Endothelial cell of hepatic sinusoid (primary cell): Measurements from ENCODE around the gene AIF1.

Experiments used
- in situ Hi-C: cut with HindIII; loops from 2 replicates; pipeline ENCODE4 v1.10.0; 2017; ENCODE audit warnings: low sequenced_read_pairs

The AIF1 gene

DNA sequence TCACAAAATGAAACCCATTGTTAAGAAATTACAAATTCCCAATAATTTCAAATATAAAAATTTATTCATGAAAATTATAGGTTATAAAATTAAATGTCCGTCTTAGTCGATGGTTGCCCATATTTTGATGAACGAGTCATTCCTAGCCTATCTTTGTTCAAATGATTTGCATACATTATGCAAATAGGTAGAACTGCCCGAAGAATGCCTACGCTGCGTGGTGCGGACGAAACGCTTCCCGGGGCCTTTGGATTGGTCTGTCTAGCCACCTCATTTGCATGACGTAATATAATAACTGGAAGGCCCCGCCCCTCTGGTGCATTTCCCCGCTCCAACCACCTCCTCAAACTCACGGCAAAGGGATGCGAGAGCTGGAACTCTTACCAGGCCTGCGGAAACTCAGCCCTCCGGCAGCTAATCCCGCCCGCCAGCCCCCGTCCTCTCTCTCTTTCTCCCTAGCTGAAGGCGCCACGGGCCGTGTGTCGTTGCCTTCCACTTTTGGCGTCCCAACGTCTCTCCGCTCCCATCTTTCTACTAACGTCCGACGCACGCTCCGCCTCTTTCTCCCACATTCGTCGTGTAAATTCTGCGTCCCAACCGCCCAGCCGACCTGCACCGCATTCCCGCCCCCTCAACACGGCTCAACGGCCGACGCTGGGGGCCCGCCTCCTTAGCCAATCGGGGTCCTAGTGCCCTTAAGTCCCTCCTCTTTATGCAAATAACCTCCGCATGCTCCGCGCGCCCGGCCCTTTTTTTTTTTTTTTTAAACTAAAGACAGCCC lies 5.0 kb downstream of the AIF1 start:
- in situ Hi-C loops, result loop anchor here (5.0 kb wide), 2 partner anchors 38 to 78 kb away; partner anchors contain the start of genes DDX39B and LTB

DNA sequence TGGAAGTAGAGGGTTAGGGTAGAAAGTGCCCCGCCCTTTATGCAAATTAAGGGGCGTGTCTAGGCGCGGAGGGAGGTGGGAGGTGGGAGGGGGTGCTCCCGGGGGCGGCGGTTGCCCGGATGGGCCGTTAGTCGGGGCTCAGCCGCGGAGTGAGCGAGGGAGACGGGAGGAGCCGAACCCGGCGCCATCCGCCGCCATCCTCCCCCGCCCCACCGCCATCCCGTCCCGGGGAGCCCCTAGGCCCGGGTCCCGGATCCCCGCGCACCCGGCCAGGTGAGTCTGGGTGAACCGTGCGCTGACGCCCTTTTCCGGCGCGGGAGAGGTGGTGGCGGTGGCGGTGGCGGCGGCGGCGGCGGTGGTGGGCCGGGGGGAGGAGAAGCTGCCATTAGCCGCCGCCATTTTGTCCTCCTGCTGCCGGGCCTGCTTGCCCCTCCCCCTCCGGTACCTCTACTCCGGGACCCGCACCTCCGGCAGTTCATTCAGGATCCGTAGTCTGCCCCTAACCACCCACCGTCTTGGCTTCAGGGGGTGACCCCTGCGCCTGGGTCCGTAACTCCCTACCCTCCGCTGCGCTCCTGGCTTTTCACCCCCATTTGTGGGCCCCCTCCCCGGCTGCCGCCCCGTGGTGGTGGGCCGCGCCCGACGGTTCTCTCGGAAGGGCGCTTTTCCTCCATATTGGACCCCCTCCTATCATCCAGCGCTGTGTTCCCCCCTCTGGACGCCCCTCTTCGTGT lies 5.7 kb downstream of the AIF1 start, which contains the start of gene PRRC2A:
Gene PRRC2A, plus strand, starts transcription at position 130 of the 734 bp plus-strand sequence. CDS start 2,075 bp downstream, outside the sequence.
- in situ Hi-C loops, result no loop called here

GRCh38 chr6:31621320-31621939 lies 6.4 kb downstream of the AIF1 start:
- in situ Hi-C loops, result no loop called here

DNA sequence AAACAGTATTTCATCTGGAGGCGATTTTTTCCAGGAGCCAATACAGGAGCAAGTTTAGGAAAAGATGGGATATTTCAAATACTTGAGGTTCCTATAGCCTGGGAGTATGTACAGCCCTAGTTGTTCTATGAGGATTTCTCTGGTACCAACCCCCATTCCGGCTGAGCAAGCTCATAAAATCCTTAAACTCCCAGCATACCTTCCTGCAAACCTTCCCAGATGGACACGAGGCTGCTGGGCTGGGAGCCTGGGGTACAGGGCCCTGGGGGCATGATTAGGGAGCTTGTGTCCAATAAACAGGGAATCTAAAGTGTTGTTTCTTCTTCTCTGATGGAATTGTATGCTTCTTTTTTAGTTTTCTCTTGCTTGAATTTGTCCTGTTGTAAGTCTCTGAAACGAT lies 7.0 kb downstream of the AIF1 start:
- in situ Hi-C loops, result no loop called here

DNA sequence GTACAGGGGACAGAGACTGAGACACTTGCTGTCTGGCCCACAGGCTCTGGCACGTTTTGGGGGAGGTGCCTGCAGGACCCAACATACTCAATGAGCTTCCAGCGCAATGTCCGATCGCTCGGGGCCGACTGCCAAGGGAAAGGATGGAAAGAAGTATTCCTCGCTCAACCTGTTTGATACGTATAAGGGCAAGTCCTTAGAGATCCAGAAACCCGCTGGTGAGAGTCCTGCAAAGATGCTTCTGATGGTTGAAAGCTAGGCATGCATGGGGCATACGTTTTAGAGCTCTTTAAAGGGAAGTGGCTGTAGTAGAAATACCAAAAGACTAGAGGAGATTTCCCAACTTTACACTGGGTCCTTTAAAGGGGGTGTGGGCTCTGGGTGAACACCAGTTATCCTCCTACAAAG lies 7.7 kb downstream of the AIF1 start:
- in situ Hi-C loops, result no loop called here

GRCh38 chr6:31624070-31624469 lies 9.0 kb downstream of the AIF1 start:
- in situ Hi-C loops, result no loop called here

- in situ Hi-C loops, result no loop called here
Observed at GRCh38 chr6:31626952-31627351, 11.9 kb downstream of the AIF1 start.

DNA sequence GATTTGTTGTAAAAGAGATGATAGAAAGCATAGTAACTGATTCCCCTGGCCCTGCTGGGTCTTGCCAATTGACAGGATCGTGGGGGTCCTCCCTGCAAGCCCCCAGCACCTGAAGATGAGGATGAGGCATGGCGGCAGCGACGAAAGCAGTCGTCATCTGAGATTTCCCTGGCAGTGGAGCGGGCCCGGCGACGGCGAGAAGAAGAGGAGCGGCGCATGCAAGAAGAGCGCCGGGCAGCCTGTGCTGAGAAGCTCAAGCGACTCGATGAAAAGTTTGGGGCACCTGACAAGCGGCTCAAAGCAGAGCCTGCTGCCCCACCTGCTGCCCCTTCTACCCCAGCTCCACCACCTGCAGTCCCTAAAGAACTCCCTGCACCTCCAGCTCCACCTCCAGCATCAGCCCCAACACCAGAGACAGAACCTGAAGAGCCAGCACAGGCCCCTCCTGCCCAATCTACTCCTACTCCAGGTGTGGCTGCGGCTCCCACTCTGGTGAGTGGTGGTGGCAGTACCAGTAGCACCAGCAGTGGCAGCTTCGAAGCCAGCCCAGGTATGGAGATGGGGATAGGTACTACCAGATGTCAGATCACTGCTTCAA lies 12.8 kb downstream of the AIF1 start:
- in situ Hi-C loops, result no loop called here

- in situ Hi-C loops, result no loop called here
Observed at GRCh38 chr6:31629014-31629413, 14.0 kb downstream of the AIF1 start.

DNA sequence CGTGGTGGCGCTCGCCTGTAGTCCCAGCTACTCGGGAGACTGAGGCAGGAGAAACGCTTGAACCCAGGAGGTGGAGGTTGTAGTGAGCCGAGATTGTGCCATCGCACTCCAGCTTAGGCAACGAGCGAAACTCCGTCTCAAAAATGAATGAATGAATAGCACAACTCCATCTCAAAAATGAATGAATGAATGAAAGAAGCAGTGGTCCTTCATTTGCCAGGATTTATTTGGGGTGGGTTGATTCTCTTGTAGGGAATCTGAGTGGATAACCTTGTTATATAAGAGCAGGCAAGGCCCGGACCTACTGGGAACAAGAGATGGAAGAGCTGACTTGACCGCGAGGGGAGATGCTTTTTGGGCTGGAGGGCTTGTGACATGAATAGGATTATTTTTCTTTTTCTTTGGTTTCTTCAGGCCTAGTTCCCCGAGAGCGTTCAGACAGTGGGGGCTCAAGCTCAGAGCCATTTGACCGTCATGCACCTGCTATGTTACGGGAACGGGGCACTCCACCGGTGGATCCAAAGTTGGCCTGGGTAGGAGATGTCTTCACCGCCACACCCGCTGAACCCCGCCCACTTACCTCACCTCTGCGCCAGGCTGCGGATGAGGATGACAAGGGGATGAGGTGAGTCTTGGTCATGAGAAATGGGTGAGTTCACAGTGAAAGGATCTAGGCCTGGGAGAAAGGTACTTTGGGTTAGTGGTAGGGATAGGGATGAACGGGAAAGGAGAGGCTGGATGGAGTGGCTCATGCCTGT lies 15.3 kb downstream of the AIF1 start:
- in situ Hi-C loops, result no loop called here

- in situ Hi-C loops, result no loop called here
Observed at GRCh38 chr6:31631209-31631608, 16.2 kb downstream of the AIF1 start.

DNA sequence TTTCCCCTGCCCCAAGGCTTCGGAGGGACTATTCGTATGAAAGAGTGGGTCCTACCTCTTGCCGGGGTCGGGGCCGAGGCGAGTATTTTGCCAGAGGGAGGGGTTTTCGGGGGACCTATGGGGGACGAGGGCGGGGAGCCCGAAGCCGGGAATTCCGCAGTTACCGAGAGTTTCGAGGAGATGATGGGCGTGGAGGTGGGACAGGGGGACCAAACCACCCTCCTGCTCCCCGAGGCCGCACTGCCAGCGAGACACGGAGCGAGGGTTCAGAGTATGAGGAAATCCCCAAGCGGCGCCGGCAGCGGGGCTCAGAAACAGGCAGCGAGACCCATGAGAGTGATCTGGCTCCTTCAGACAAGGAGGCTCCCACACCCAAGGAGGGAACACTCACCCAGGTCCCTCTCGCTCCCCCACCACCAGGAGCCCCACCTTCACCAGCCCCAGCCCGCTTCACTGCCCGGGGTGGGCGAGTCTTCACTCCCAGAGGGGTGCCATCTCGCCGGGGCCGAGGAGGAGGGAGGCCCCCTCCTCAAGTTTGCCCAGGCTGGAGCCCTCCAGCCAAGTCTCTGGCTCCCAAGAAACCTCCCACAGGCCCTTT lies 16.7 kb downstream of the AIF1 start:
- in situ Hi-C loops, result no loop called here

DNA sequence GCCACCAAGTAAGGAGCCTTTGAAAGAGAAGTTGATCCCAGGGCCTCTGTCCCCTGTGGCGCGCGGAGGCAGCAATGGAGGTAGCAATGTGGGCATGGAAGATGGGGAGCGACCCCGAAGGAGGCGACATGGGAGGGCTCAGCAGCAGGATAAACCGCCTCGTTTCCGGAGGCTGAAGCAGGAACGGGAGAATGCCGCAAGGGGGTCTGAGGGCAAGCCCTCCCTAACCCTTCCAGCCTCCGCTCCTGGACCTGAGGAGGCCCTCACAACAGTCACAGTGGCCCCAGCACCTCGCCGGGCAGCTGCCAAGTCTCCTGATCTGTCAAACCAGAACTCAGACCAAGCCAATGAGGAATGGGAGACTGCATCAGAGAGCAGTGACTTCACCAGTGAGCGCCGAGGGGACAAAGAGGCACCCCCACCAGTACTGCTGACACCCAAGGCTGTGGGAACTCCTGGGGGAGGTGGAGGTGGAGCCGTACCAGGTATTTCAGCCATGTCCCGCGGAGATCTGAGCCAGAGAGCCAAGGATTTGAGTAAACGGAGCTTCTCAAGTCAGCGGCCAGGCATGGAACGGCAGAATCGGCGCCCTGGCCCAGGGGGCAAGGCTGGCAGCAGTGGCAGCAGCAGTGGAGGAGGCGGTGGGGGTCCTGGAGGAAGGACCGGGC lies 17.4 kb downstream of the AIF1 start:
- in situ Hi-C loops, result no loop called here

- in situ Hi-C loops, result no loop called here
Observed at GRCh38 chr6:31633447-31633846, 18.4 kb downstream of the AIF1 start.

DNA sequence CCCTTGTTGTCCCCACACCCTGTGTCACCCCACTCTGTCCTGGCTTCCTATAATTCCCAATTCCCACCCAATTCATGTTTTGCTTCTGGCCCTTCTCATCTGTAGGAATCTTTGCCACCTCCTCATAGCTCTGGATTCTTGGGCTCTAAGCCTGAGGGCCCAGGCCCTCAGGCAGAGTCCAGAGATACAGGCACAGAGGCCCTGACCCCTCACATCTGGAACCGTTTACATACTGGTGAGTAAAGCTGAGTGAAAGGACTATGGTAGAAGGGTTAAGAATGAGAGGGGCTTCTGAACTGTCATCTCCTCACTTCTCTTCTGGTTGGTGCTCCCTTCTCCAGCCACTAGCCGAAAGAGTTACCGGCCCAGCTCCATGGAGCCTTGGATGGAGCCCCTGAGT lies 19.1 kb downstream of the AIF1 start:
- in situ Hi-C loops, result no loop called here

DNA sequence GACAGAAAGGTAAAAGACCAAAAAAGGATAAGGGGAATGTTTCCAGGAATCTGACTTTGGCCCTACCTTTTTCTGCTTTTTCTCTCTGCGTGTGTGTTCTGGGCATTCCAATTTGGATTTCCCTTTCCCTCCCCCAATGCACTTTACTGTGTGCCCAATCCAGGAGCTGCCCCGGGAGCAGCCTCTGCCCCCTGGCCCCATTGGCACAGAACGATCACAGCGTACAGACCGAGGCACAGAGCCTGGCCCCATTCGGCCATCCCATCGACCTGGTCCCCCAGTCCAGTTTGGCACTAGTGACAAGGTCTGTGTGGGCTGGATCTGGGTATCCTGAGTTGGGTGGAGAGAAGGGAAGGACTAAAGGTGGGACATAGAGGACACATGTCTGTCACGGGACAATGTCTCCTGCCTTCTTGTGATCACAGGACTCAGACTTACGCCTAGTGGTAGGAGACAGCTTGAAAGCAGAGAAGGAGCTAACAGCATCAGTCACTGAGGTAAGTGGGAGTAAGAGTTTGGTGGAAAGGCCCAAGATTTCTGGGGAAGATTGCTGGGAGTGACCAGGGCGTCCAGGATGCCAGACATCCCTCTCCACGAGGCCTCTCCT lies 20.0 kb downstream of the AIF1 start:
- in situ Hi-C loops, result no loop called here

DNA sequence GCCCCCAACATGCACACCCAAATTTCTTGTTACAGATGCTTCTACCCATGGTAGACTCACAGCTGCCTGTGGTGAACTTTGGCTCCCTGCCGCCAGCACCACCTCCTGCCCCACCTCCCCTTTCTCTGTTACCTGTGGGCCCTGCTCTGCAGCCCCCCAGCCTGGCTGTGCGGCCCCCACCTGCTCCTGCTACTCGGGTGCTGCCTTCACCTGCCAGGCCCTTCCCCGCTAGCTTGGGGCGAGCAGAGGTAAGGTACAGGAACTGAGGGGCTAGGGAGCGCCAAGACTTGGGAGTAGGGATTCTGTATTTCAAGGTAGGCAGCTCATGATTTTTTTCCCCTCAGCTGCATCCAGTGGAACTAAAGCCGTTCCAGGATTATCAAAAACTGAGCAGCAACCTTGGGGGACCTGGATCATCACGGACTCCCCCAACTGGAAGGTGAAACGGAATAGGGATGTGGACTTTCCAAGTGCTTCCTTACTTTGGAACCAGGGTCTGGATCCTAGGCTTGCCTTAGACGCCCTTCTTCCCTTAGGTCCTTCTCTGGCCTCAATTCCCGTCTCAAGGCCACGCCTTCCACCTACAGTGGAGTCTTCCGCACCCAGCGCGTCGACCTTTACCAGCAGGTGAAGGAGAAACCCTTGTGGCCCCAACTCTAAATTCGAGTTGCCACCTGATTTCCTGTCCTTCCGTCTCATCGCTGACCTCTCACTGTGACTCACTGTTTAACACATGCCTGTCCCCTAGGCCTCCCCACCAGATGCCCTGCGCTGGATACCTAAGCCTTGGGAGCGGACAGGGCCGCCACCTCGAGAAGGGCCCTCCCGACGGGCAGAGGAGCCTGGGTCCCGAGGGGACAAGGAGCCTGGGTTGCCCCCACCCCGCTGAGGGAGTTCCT lies 21.9 kb downstream of the AIF1 start:
- in situ Hi-C loops, result no loop called here

GRCh38 chr6:31639043-31639442 lies 24.0 kb downstream of the AIF1 start:
- in situ Hi-C loops, result no loop called here
